H9 (cell line): ENCODE measurements around the gene PFDN1. TPM values are rescaled to one million over a fixed set of nuclear protein-coding genes. Genes with fewer than 3 reads are reported as not detected.

Experiments used
- DNase-seq: peaks from one replicate; pipeline ENCODE4 v3.0.0-alpha.2; 2017
- H2AFZ ChIP-seq: one replicate; pipeline ENCODE4 v1.6.1; 2013; ENCODE audit warnings: mild to moderate bottlenecking, low read length, control low read depth, moderate library complexity
- H2AK5ac ChIP-seq: 2 replicates; pipeline ENCODE4 v1.6.1; 2013; ENCODE audit warnings: low read length, control low read depth, mixed read lengths; ENCODE audit not compliant: insufficient read length
- H2BK120ac ChIP-seq: one replicate; pipeline ENCODE4 v1.6.1; 2013; ENCODE audit warnings: low read depth, mild to moderate bottlenecking, low read length, control low read depth, inconsistent platforms; ENCODE audit not compliant: poor library complexity, severe bottlenecking
- H2BK12ac ChIP-seq: 2 replicates; pipeline ENCODE4 v1.6.1; 2013; ENCODE audit warnings: low read length, control low read depth, mixed read lengths, low read depth; ENCODE audit not compliant: insufficient read length
- H2BK15ac ChIP-seq: 2 replicates; pipeline ENCODE4 v1.6.1; 2013; ENCODE audit warnings: low read depth, low read length, control low read depth
- H2BK20ac ChIP-seq: one replicate; pipeline ENCODE4 v1.6.1; 2013; ENCODE audit warnings: low read depth, mild to moderate bottlenecking, low read length, control low read depth, inconsistent platforms; ENCODE audit not compliant: poor library complexity, severe bottlenecking
- H2BK5ac ChIP-seq: 2 replicates; pipeline ENCODE4 v1.6.1; 2013; ENCODE audit warnings: low read length, control low read depth, mixed read lengths; ENCODE audit not compliant: insufficient read length
- H3K14ac ChIP-seq: 2 replicates; pipeline ENCODE4 v1.6.1; 2013; ENCODE audit warnings: low read length, control low read depth; ENCODE audit not compliant: insufficient read depth
- H3K18ac ChIP-seq: 2 replicates; pipeline ENCODE4 v1.6.1; 2013; ENCODE audit warnings: low read depth, mild to moderate bottlenecking, mixed read lengths, low read length, control low read depth; ENCODE audit not compliant: insufficient read length
- H3K23ac ChIP-seq: 2 replicates; pipeline ENCODE4 v1.6.1; 2013; ENCODE audit warnings: low read length, control low read depth, mixed read lengths, low read depth; ENCODE audit not compliant: insufficient read length
- H3K23me2 ChIP-seq: 2 replicates; pipeline ENCODE4 v1.6.1; 2013; ENCODE audit warnings: low read depth, mild to moderate bottlenecking, mixed read lengths, low read length, control low read depth; ENCODE audit not compliant: insufficient read length, poor library complexity, severe bottlenecking
- H3K27ac ChIP-seq: 2 replicates; pipeline ENCODE4 v1.5.1; 2013; ENCODE audit warnings: low read length, control low read depth, mixed read lengths, low read depth; ENCODE audit not compliant: insufficient read length
- H3K27me3 ChIP-seq: 2 replicates; pipeline ENCODE4 v1.6.1; 2013; ENCODE audit warnings: low read length, control low read depth, inconsistent platforms; ENCODE audit not compliant: insufficient read depth
- H3K4ac ChIP-seq: 2 replicates; pipeline ENCODE4 v1.6.1; 2013; ENCODE audit warnings: low read depth, mild to moderate bottlenecking, control low read depth, inconsistent platforms, low read length, moderate library complexity
- H3K4me1 ChIP-seq: 2 replicates; pipeline ENCODE4 v1.6.1; 2013; ENCODE audit warnings: low read length, control low read depth, inconsistent platforms; ENCODE audit not compliant: insufficient read depth
- H3K4me2 ChIP-seq: 2 replicates; pipeline ENCODE4 v1.6.1; 2013; ENCODE audit warnings: low read length, control low read depth, mixed read lengths; ENCODE audit not compliant: insufficient read length, insufficient read depth
- H3K56ac ChIP-seq: 2 replicates; pipeline ENCODE4 v1.6.1; 2013; ENCODE audit warnings: low read depth, mild to moderate bottlenecking, mixed read lengths, low read length, control low read depth; ENCODE audit not compliant: insufficient read length
- H3K79me1 ChIP-seq: 2 replicates; pipeline ENCODE4 v1.6.1; 2013; ENCODE audit warnings: low read depth, mild to moderate bottlenecking, moderate library complexity, low read length, control low read depth, inconsistent platforms; ENCODE audit not compliant: insufficient read depth, poor library complexity, severe bottlenecking
- H3K79me2 ChIP-seq: 2 replicates; pipeline ENCODE4 v1.6.1; 2013; ENCODE audit warnings: low read length, control low read depth, inconsistent platforms; ENCODE audit not compliant: insufficient read depth
- H3K9ac ChIP-seq: 2 replicates; pipeline ENCODE4 v1.6.1; 2013; ENCODE audit warnings: low read length, control low read depth, mixed read lengths; ENCODE audit not compliant: insufficient read length; ENCODE audit errors: extremely low read depth
- H3K9me3 ChIP-seq: one replicate; pipeline ENCODE4 v1.6.1; 2013; ENCODE audit warnings: low read depth, low read length, inconsistent platforms; ENCODE audit not compliant: control insufficient read depth
- H3T11ph ChIP-seq: one replicate; pipeline ENCODE4 v1.6.1; 2013; ENCODE audit warnings: mild to moderate bottlenecking, low read length, control low read depth, inconsistent platforms
- H4K20me1 ChIP-seq: one replicate; pipeline ENCODE4 v1.6.1; 2013; ENCODE audit not compliant: control insufficient read depth, insufficient read length, insufficient read depth
- H4K5ac ChIP-seq: 2 replicates; pipeline ENCODE4 v1.6.1; 2013; ENCODE audit warnings: low read depth, mild to moderate bottlenecking, mixed read lengths, low read length, control low read depth; ENCODE audit not compliant: insufficient read length
- H4K8ac ChIP-seq: replicated peaks from 2 replicates; pipeline ENCODE4 v1.6.1; 2013; ENCODE audit warnings: low read length, control low read depth, mixed read lengths, low read depth; ENCODE audit not compliant: insufficient read length
- H4K91ac ChIP-seq: 2 replicates; pipeline ENCODE4 v1.6.1; 2013; ENCODE audit warnings: low read depth, mild to moderate bottlenecking, moderate library complexity, mixed read lengths, low read length, control low read depth; ENCODE audit not compliant: insufficient read length
- H3K27ac Mint-ChIP-seq, 3 experiments: 2 replicates in 2 of 3; 3 replicates in 1 of 3; pipeline ENCODE4 v1.8.0; 2020 to 2021; ENCODE audit warnings: mixed read lengths in 3 of 3, mild to moderate bottlenecking in 1 of 3, moderate library complexity in 1 of 3
- H3K27me3 Mint-ChIP-seq: 2 replicates; pipeline ENCODE4 v1.8.0; 2021; ENCODE audit warnings: low read depth, mild to moderate bottlenecking, moderate library complexity, mixed read lengths
- H3K36me3 Mint-ChIP-seq, 3 experiments: 2 replicates in 2 of 3; 3 replicates in 1 of 3; pipeline ENCODE4 v1.8.0; 2020 to 2021; ENCODE audit warnings: low read depth in 3 of 3, mixed read lengths in 3 of 3; ENCODE audit not compliant: insufficient read depth in 1 of 3
- H3K4me1 Mint-ChIP-seq, 2 experiments: 2 replicates each; pipeline ENCODE4 v1.8.0; 2020; ENCODE audit warnings: mixed read lengths in 2 of 2
- H3K4me3 Mint-ChIP-seq, 2 experiments: 2 replicates in 1 of 2; 3 replicates in 1 of 2; pipeline ENCODE4 v1.8.0; 2020 to 2021; ENCODE audit warnings: mild to moderate bottlenecking in 2 of 2, mixed read lengths in 2 of 2, moderate library complexity in 1 of 2
- H3K9me3 Mint-ChIP-seq, 2 experiments: 2 replicates in 1 of 2; 3 replicates in 1 of 2; pipeline ENCODE4 v1.8.0; 2020; ENCODE audit warnings: mild to moderate bottlenecking in 2 of 2, mixed read lengths in 2 of 2, moderate library complexity in 1 of 2
- WGBS: extraction: QIAGEN DNeasy Blood & Tissue Kit; methylation state at CpG from one replicate; pipeline ENCODE4 v1.1.7; 2013; ENCODE audit warnings: missing lambda C conversion rate, low lambda C conversion rate, mixed read lengths; ENCODE audit not compliant: insufficient read length; ENCODE audit errors: extremely low coverage; 5-methylcytosine and 5-hydroxymethylcytosine counted together
- total RNA-seq: library from RNA; stranded (reverse); gene quantifications from 2 replicates; pipeline ENCODE4 v1.2.1, GENCODE V29; 2021
- TF ChIP-seq, protein P1 (sequence below): fragments of 200-600 bp; sonication (generic); conservative IDR thresholded peaks from 3 replicates; pipeline ENCODE4 v1.8.0; 2021; ENCODE audit warnings: antibody characterized with exemption, mild to moderate bottlenecking

Gene PFDN1
- total RNA-seq, 1 experiment from 2014 or later: 58.3 TPM

DNA sequence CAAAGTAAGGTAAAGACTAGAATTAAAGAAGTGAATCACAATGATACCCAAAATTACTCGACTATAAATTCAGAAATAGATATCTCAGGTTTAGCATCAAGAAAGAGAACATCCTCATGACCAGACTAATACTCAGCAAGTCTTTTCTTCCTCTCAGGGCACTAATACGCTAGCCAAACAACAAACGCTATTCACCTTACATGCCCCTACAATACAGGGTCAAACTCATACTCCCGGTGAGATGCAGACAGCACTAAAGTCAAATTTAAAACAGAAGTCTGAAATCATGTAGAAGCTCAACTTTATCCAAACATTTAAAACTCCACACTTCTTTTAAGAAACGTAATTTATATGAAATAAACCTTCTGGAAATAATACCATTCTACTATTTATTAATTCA, 5.6 kb downstream of the PFDN1 start:
- 100% methylated on average over 1 of the region's 5 CpGs for WGBS
- Histone ChIP-seq H2AK5ac (no peak overlapping the region), H3K18ac (no peak overlapping the region), H3K56ac (no peak overlapping the region), H4K91ac (no peak overlapping the region), H2AFZ (no peak overlapping the region), H3K9me3 (no peaks in the 10 kb centered on the region), H4K8ac (no peak overlapping the region), H4K5ac (no peak overlapping the region), H3K23me2 (peaks cover 4% of the 10 kb centered on the region), H3K9ac (no peak overlapping the region), H2BK120ac (no peak overlapping the region), H3K4ac (no peak overlapping the region), H3K4me2 (no peak overlapping the region), H3T11ph (no peak overlapping the region), H3K4me1 (no peaks in the 10 kb centered on the region), H3K14ac (no peak overlapping the region), H3K79me2 (peaks cover 8% of the 10 kb centered on the region; the same call in 1 of the 2 replicates), H4K20me1 (no peaks in the 10 kb centered on the region), H3K27me3 (no peaks in the 10 kb centered on the region), H2BK20ac (no peak overlapping the region), H3K23ac (no peak overlapping the region), H2BK5ac (no peak overlapping the region), H2BK12ac (no peak overlapping the region), H2BK15ac (no peak overlapping the region), H3K79me1 (peaks cover 8% of the 10 kb centered on the region), H3K27ac (no peak overlapping the region)
- Mint-ChIP-seq H3K9me3 (no peaks in the 10 kb centered on the region), H3K4me1 (peaks cover 6 to 23% of the 10 kb centered on the region in 2 experiments), H3K36me3 (peaks cover 3 to 21% (median 21%) of the 10 kb centered on the region in 3 experiments; a peak in 6 of 7 replicates), H3K4me3 (no peak overlapping the region), H3K27ac (no peak overlapping the region), H3K27me3 (no peaks in the 10 kb centered on the region)
- DNase-seq: no peak
- TF ChIP-seq, protein P1, sequence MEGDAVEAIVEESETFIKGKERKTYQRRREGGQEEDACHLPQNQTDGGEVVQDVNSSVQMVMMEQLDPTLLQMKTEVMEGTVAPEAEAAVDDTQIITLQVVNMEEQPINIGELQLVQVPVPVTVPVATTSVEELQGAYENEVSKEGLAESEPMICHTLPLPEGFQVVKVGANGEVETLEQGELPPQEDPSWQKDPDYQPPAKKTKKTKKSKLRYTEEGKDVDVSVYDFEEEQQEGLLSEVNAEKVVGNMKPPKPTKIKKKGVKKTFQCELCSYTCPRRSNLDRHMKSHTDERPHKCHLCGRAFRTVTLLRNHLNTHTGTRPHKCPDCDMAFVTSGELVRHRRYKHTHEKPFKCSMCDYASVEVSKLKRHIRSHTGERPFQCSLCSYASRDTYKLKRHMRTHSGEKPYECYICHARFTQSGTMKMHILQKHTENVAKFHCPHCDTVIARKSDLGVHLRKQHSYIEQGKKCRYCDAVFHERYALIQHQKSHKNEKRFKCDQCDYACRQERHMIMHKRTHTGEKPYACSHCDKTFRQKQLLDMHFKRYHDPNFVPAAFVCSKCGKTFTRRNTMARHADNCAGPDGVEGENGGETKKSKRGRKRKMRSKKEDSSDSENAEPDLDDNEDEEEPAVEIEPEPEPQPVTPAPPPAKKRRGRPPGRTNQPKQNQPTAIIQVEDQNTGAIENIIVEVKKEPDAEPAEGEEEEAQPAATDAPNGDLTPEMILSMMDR: no peak
